LNCAP (cell line): Measurements from ENCODE around the gene NELFCD.

Source experiments
- CTCF ChIP-seq: fragments of 450-650 bp; IDR thresholded peaks from 2 replicates; pipeline ENCODE4 v1.5.1; 2017; ENCODE audit warnings: mild to moderate bottlenecking

NELFCD gene

GRCh38 chr20:58945965-58946631 lies 35.0 kb upstream of the NELFCD start:
- no peak for TF ChIP-seq CTCF

GRCh38 chr20:58950603-58951002 lies 30.5 kb upstream of the NELFCD start:
- TF ChIP-seq CTCF = peak; percentile 9; the same call in 1 of the 2 replicates

DNA sequence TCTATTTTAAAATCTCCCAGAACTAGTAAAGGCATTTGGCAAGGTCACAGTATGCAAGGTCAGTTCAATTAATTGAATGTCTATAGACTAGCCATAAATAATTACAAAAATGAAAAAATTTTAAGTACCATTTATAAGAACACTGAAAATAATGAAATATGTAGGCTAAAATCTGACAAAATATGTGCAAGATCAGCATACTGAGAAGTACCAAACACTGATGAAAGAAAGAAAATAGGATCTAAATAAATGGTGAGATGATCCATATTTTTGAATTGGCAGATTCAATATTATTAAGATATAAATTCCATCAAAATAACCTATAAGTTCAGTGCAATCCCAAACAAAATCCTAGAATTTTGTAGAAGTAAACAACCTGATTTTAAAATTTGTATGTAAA lies 28.0 kb upstream of the NELFCD start:
- no peak for TF ChIP-seq CTCF

DNA sequence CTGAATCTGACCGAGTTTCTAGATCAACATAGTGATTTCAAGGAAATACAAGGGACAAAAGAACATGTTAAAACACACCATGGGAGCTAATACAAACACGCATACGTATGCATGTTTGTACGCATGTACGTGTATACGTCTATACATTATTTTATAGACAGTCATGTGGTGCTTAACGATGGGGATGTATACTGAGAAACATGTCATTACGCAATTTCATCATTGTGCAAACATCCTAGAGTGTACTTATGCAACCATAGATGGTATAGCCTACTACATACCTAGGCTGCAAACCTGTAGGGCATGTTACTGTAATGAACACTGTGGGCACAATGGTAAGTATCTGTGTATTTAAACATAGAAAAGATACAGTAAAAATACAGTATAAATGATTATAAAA lies 25.0 kb upstream of the NELFCD start:
- TF ChIP-seq CTCF = no peak

DNA sequence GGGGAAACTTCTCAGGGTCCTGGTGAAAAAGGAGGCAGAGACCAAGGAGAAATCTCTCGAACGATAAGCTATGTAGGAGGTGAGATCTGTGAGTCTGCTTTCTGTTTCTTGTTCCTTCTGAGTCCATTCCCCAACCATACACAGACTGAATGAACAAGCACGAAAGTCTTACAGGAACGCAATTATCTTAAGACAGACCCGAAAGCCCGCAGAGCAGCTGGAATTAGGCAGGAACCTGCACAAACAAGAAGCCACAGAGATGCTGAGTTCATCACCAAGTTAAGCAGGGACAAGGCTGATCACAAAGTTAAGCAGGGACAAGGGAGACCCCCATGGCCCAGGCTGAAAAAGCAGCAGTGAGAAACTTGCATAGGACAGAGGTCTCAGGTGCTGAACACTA lies 21.4 kb upstream of the NELFCD start:
- no peak for TF ChIP-seq CTCF

- TF ChIP-seq CTCF = no peak
Measured at GRCh38 chr20:58963060-58963584, 17.9 kb upstream of the NELFCD start.

DNA sequence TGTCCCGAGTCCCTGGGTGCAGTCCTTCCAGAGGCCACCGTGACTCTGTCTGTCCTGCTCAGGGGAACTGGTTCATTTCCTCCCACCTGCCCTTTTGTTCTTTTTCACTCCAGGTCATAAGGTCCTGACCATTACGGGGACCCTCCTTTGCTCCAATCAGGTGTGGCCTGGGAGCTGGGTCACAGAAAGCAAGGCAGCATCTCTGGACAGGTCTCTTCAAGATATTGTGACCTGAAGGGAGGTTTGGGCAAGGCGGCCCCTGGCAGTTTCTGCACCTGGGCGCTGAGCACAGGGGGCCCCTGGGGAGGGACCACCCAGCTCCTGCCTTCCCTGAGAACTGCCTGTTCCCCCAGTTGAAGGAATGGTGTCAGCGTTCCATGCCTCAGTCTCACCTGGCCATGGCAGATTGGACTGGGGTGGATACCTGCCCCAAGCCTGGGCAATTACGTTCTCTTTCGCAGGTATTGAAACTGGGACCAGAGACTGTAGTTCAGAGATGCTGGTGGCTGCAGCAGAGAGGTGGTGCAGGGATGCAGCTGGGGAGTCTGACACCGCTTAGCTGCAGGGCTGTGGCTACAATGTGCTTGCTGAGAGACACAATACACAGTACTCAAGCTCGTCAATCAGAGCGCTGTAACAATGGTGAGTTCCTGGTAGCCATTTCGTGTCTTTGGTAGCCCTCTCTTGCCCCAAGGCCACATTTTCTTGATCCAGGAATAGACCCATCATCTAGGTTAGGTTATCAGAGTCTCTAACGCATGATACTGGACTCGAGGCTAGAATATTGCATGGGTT lies 15.6 kb upstream of the NELFCD start:
- no peak for TF ChIP-seq CTCF
